ENCODE measurements around the gene CCDC18. TPM values are rescaled to one million over a fixed set of nuclear protein-coding genes. Genes with fewer than 3 reads are reported as not detected.
"Not testable (repeated sequence)": the region's sequence is repeated elsewhere in the genome, so short reads cannot be mapped to it uniquely, and the experiment has no call there.

Gene CCDC18
- total RNA-seq, 4 donors from 2014 or later = 2.7 to 15.9 (median 4.0) TPM

GRCh38 chr1:93275634-93276295 is 95.2 kb downstream of the CCDC18 start:
- DNase-seq (ENCODE audit: low spot score in 2 of 2) = no peak
- Histone ChIP-seq H3K9me3 (no peaks in the 10 kb centered on the region), H3K4me3 (no peak overlapping the region), H3K27ac (no peak overlapping the region), H3K27me3 (no peaks in the 10 kb centered on the region), H3K4me1 (no peaks in the 10 kb centered on the region), H3K36me3 (peaks cover 10% of the 10 kb centered on the region)
- TF ChIP-seq CTCF (IDR thresholded peaks at IDR 0.05) = no peak
- no peak for TF ChIP-seq EP300 (IDR thresholded peaks at IDR 0.05)
- TF ChIP-seq POLR2AphosphoS5 (IDR thresholded peaks at IDR 0.05) = no peak
- no peak for TF ChIP-seq POLR2A (IDR thresholded peaks at IDR 0.05)
- WGBS = 88% methylated on average over 5 of the region's 5 CpGs

DNA sequence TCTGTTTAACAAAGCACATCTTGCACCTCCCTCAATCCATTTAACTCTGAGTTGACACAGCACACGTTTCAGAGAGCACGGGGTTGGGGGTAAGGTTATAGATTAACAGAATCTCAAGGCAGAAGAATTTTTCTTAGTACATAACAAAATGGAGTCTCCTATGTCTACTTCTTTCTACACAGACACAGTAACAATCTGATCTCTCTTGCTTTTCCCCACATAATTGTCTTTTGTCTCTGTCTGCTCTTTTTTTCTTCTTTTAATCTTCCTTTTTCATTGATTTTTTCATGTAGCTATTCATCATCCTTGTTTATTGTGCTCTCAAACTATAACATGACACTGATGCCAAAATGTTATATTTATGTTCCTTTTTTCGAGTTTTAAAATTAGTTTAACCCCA is 97.0 kb downstream of the CCDC18 start:
- H3K27ac ChIP-seq; H3K36me3 ChIP-seq; DNase-seq (ENCODE audit: low spot score in 2 of 2); H3K9me3 ChIP-seq; H3K27me3 ChIP-seq; H3K4me3 ChIP-seq; H3K4me1 ChIP-seq: not testable (repeated sequence)
- 40% methylated on average over 3 of the region's 3 CpGs for WGBS

DNA sequence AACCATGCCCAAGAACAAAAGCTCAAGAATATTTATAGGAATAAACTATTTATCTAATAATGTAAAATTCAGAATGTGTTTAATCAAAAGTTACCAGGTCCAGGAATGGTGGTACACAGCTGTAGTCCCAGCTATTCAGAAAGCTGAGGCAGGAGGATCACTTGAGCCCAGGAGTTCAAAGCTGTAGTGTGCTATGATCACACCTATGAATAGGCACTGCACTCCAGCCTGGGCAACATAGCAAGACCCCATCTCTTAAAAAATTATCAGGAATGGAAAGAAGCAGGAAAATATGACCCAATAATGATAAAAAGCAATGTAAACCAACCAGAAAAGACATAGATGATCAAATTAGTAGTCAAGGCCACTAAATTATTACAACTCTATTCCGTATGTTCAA is 103.0 kb downstream of the CCDC18 start:
- Histone ChIP-seq H3K4me3 (no peak overlapping the region), H3K27ac (no peak overlapping the region), H3K27me3 (no peaks in the 10 kb centered on the region), H3K4me1 (no peaks in the 10 kb centered on the region), H3K36me3 (peaks cover 7% of the 10 kb centered on the region), H3K9me3 (no peaks in the 10 kb centered on the region)
- WGBS = 96% methylated on average over 1 of the region's 1 CpG
- TF ChIP-seq EP300 (IDR thresholded peaks at IDR 0.05) (no peak), POLR2A (IDR thresholded peaks at IDR 0.05) (no peak), POLR2AphosphoS5 (IDR thresholded peaks at IDR 0.05) (no peak), CTCF (IDR thresholded peaks at IDR 0.05) (no peak)
- DNase-seq (ENCODE audit: low spot score in 2 of 2) = no peak

- WGBS = 73% methylated on average over 3 of the region's 3 CpGs
- TF ChIP-seq POLR2AphosphoS5 (IDR thresholded peaks at IDR 0.05) = no peak
- DNase-seq (ENCODE audit: low spot score in 2 of 2) = no peak
- Histone ChIP-seq H3K36me3 (peaks cover 24% of the 10 kb centered on the region), H3K4me1 (no peaks in the 10 kb centered on the region), H3K27ac (no peak overlapping the region), H3K27me3 (no peaks in the 10 kb centered on the region), H3K4me3 (no peak overlapping the region), H3K9me3 (no peaks in the 10 kb centered on the region)
Observed at GRCh38 chr1:93288558-93288957, 108.0 kb downstream of the CCDC18 start.

- no peaks in the 10 kb centered on the region for H3K4me1 ChIP-seq
- H3K9me3 ChIP-seq = no peaks in the 10 kb centered on the region
- 83% methylated on average over 3 of the region's 3 CpGs for WGBS
- TF ChIP-seq POLR2A (IDR thresholded peaks at IDR 0.05) = no peak
- TF ChIP-seq POLR2AphosphoS5 (IDR thresholded peaks at IDR 0.05) = no peak
- no peak for TF ChIP-seq CTCF (IDR thresholded peaks at IDR 0.05)
- no peak for TF ChIP-seq EP300 (IDR thresholded peaks at IDR 0.05)
- no peak overlapping the region for H3K27ac ChIP-seq
- DNase-seq (ENCODE audit: low spot score in 2 of 2) = no peak
- no peaks in the 10 kb centered on the region for H3K27me3 ChIP-seq
- no peak overlapping the region for H3K4me3 ChIP-seq
- H3K36me3 ChIP-seq = no peaks in the 10 kb centered on the region
Observed at GRCh38 chr1:93296555-93297154, 116.1 kb downstream of the CCDC18 start.

GRCh38 chr1:93301131-93301530 is 120.6 kb downstream of the CCDC18 start:
- Histone ChIP-seq H3K27ac (no peak overlapping the region), H3K9me3 (no peaks in the 10 kb centered on the region), H3K4me1 (no peaks in the 10 kb centered on the region), H3K27me3 (no peaks in the 10 kb centered on the region), H3K4me3 (no peak overlapping the region), H3K36me3 (peaks cover 4% of the 10 kb centered on the region)
- no peak for DNase-seq (ENCODE audit: low spot score in 2 of 2)
- 78% methylated on average over 1 of the region's 1 CpG for WGBS
- no peak for TF ChIP-seq POLR2A (IDR thresholded peaks at IDR 0.05)
- no peak for TF ChIP-seq CTCF (IDR thresholded peaks at IDR 0.05)
- TF ChIP-seq POLR2AphosphoS5 (IDR thresholded peaks at IDR 0.05) = no peak
- TF ChIP-seq EP300 (IDR thresholded peaks at IDR 0.05) = no peak
